ENCODE data around the gene MAPK8IP2.
"Not testable (repeated sequence)": the region's sequence is repeated elsewhere in the genome, so short reads cannot be mapped to it uniquely, and the experiment has no call there.

The MAPK8IP2 gene

GRCh38 chr22:50614296-50614695, 13.7 kb downstream of the MAPK8IP2 start:
- not testable (repeated sequence) for DNase-seq

DNA sequence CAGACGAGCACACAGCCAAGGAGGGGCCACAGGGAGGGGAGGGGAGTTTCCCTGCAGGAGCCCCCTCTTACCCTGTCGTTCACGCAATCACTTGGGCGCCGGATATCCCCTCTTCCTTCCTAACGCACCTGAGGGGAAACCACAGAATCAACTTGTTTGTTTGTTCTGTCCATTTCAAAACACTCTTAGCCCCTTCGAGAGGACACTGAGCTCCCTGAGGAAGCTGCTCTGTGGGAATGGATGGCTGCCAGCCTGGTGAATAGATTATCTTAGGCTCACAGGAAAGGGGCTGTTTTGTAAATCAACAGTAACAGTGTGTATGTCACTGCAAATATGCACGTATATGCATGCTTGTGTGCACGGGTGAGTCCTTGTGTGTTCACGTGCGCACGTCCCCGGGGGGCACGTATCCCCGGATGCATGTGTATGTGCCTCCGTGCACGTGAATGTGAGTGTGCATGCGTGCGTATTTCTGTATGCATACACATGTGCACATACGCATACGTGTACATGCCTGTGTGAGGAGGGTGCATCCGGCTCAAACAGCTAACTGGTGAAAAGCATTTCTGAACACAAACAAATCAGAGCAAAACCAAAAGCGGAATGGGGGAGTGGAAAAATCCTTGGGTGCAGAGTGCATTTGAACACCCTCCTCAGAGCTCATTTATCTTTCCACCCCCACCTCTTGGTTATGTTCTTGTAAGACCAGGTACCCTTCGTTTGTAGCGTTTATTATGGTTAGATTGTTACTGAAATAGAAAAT, 20.2 kb downstream of the MAPK8IP2 start:
- DNase-seq = peak in 1 of 2 donors; percentile 53

- peak in 1 of 2 donors; percentile 54 for DNase-seq
Measured at GRCh38 chr22:50621356-50621880, 20.8 kb downstream of the MAPK8IP2 start.

GRCh38 chr22:50621948-50622722, 21.5 kb downstream of the MAPK8IP2 start:
- no peak for DNase-seq

GRCh38 chr22:50622723-50623327, 22.2 kb downstream of the MAPK8IP2 start:
- DNase-seq = no peak

- DNase-seq = no peak
Measured at GRCh38 chr22:50624347-50625130, 23.9 kb downstream of the MAPK8IP2 start.

- DNase-seq = no peak
Measured at GRCh38 chr22:50625131-50625567, 24.6 kb downstream of the MAPK8IP2 start.

DNA sequence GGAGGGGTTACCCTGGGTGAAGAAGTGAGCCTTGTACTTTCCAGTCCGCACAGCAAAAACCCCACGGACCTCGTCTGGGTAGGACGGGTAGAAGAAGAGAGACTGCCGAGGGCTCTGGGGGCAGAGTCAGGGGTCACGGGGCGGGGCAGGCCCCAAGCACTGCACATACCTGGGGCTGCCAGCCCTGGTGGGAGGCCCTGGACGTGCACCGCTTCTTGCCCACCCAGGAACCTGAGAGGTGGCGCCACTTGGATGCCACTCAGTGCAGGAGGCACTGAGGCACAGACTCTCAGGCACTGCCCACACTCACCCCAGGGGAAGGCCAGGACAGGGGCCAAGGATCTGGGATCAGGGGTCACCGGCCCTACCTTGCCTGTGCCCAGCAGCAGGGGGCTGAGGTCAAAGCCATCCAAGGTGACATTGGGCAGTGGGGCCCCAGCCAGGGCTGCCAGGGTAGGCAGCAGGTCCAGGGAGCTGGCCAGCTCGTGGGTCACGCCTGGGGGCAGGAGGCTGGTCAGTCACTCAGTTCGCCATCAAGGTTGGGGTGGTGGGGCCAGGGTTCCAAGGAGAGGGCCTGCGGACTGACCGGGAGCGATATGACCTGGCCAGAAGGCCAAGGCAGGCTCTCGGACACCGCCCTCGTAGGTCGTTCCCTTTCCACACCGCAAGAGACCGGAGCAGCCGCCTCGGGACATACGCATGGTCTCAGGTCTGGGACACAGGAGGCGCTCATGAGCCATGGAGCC, 25.1 kb downstream of the MAPK8IP2 start:
- DNase-seq = no peak

- no peak for DNase-seq
Measured at GRCh38 chr22:50626314-50626849, 25.8 kb downstream of the MAPK8IP2 start.

- DNase-seq = no peak
Measured at GRCh38 chr22:50626850-50627641, 26.5 kb downstream of the MAPK8IP2 start.

GRCh38 chr22:50627642-50628542, 27.3 kb downstream of the MAPK8IP2 start, which contains the start of gene ARSA:
Gene ARSA, minus strand, starts transcription at chr22:50628152. Its CDS starts 373 bp downstream, at chr22:50627779.
- peak; percentile 37 to 88 for DNase-seq

DNA sequence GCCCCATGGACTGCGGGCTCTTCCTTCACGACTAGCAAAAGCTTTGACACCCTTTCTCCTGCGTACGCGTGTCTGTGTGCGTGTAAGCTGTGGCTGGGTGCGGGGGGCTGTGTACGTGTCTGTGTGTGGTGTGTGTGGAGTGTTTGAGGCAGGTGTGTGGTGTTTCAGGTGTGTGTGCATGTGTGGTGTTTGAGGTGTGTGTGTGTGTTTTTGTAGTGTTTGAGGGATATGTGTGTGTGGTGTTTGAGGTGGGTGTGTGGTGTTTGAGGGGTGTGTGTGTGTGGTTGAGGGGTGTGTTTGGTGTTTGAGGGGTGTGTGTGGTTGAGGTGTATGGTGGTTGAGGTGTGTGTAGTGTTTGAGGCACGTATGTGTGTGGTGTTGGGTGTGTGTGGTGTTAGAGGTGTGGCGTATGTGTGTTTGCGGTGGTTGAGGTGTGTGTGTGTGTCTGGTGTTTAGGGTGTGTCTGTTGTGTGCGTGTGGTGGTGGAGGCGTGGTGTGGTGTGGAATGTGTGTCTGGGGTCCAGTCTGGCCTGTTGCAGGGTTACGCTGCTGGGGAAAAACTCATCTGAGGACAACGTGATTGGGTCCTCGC, 28.0 kb downstream of the MAPK8IP2 start:
- DNase-seq = no peak

DNA sequence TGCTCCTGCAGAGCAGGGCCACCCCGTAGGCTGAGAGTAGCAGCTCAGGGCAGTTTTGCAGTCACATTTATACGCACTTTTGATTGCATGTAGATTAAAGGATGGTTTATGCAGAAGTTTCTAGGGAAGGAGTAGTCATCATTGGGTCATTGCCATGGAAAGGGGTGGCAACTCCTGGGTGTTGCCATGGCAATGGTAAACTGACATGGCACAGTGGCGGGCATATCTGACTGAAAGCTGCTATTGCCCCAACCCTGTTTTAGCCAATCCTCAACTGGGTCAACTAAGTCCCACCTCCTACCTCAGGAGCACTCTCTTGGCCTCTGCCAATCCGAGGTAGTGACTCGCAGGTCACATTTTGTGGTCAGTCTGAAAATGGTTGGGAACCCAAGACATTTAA, 29.8 kb downstream of the MAPK8IP2 start:
- DNase-seq = no peak

DNA sequence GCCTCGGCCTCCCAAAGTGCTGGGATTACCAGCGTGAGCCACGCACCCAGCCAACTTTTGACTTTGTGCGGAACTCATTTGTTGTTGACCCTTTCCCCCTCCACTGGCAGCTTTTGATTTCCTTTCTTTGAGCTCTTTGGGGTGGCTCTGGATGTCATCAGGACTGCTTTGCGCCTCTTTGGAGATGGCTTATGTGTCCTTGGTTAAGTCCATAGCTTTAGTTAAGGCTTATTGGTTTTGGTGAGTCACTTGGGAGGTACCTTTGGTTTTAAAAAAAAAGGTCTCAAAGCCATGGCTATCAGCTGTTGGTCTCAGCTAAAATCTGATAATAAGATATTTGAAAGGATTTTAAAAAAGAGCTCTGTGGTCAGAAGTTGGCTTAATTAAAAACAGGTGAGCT, 32.5 kb downstream of the MAPK8IP2 start:
- no peak for DNase-seq

DNA sequence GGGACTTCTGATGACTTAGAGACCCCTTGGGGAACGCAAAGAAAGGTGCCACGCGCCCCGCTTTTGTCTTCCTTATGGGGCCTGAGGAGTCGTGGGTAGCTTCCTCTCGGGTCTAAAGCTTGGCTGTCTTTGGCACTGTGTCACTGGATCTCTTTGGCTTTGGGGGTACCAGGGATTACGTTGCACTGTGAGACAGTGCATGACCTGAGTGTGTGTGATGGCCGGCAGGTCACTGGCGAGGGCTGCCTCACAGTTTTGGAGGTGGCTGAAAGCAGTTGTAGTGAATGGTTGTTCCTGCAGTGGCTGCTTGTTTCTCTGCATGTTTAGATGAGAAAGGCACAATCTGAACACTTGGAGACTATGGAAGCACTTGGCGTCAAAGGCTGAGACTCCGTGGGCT, 33.2 kb downstream of the MAPK8IP2 start:
- no peak for DNase-seq

DNA sequence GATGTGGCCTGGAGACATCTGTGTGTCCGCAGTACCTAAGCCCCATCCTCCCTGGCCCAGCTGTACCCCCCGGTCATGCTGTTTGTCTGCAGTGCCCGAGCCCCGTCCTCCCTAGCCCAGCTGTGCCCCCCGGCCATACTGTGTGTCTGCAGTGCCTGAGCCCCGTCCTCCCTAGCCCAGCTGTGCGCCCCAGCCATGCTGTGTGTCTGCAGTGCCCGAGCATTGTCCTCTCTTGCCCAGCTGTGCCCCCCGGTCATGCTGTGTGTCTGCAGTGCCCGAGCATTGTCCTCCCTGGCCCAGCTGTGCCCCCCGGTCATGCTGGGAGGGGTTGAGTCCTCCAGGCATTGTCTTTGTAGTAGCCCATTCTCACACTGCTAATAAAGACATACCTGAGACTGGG, 35.0 kb downstream of the MAPK8IP2 start:
- no peak for DNase-seq

GRCh38 chr22:50640296-50640695, 39.7 kb downstream of the MAPK8IP2 start:
- not testable (repeated sequence) for DNase-seq

GRCh38 chr22:50640857-50641647, 40.5 kb downstream of the MAPK8IP2 start:
- DNase-seq = no peak
